GM04504 (cell line): ENCODE results near the gene MMRN1.

ENCODE experiments used
- DNase-seq: peaks from one replicate; pipeline ENCODE4 v3.0.0-alpha.2; 2012; ENCODE audit warnings: low read depth

MMRN1 gene

GRCh38 chr4:89998469-89999011 is 103.9 kb downstream of the MMRN1 start:
- DNase-seq: no peak

GRCh38 chr4:90001023-90001422 is 106.4 kb downstream of the MMRN1 start:
- DNase-seq: no peak

GRCh38 chr4:90002441-90003062 is 107.9 kb downstream of the MMRN1 start:
- no peak for DNase-seq
